8988T (cell line): ENCODE results near the gene QRFP.
"Not testable (repeated sequence)": the region's sequence is repeated elsewhere in the genome, so short reads cannot be mapped to it uniquely, and the experiment has no call there.

Experiments used
- DNase-seq: peaks from one replicate; pipeline ENCODE4 v3.0.0; 2011

QRFP gene

DNA sequence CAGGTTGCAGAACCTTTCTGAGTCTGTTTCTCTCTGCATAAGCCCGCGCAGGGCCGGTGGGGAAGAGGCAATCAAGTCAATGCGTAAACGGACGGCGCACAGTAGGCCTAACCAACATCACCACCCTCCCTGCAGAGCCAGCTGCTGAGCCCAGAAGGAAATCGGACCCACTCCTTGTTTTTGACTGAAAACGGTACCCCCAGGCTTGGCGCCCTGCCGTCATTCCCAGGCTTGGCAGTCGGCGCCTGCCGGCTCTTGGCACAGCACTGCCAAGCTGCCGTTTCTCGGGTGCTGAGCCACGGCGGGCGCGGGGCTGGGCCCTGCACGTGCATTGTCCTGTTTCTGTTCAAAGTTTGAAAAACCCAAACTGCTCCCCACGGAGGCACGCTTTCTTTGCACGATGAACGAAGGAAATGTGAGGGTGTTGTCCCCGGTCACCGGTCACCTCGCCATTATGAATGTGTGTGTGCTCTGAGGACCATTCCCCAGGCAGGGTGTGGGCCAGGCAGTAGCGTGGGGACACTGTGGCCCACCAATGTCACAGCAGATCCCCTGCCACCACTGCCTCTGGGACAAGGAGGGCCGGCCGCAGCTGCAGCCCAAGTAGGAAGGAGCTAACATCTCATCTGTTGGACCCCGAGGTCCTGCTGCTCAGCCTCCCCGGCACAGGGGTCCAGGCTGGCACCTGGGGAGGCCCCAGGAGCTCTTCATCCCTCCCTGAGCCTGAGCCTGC lies 22.4 kb upstream of the QRFP start:
- no peak for DNase-seq

DNA sequence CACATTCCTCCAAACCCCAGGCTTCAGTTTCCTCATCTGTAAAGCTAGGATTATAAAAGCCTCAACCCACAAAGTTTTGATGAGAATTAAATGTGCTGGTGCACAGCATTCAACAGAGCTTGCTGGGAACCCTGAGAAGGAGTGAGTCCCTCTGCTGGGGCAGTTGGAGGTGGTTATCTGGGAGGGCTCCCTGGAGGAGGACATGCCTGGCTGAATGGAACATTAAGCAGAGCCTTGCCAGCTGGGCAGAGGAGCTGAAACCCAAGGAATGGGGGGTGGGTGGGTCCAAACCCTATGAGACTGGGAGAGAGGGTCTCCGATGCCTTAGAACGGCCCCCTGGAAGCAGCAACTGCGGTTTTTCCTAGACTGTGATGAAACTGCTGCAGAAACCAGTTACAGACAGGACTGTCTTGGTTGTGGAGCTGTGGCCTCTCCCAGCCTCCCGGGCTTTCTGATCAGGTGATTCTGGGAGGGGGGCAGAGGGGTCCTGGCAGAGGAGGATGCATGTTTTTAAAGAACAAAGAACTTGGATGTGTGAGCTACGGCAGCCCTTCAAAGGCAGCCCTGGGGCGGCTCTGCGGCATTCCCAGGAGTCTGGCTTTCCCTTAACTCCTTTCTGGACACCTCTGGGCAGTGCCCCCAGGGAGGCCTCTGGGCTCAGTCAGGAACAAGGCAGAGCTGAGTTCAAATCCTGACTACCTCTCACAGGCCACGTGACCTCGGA lies 21.7 kb upstream of the QRFP start:
- no peak for DNase-seq

DNA sequence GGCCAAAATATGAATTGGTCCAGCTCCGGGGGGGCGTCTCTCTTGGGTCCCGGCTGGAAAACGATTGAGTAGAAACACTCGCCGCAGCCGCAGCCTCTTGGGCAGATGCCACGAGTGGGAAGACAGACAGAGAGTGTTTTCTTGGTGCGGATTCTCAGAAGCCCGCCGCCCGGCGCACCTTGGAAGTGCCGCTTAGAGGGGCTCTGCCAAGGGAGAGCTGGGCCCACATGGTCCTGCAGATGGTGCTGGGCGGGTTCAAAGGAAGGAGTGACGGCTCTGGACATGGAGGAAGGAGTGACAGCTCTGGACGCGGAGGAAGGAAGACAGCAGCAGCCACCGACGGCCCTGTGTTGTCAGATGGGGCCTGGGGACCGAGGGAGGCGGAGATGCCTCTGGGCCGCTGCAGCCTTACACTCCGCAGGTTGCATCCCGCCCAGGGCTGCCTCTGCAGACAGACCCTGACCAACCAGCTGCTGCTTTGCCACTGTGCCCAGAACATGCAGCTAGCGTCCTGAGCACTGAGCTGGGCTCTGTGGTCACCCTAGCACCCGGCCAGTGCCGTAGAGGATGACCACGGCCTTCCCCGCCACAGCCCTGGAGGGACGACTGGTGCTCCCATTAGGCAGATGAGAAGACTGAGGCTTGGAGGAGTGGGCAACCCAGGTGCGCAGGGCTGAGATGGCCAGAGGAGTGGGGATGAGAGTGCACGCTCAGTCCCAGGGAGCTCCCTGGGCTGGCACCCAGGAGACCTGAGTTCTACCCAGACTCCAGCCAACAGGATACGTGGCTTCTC lies 20.8 kb upstream of the QRFP start:
- DNase-seq, result no peak

DNA sequence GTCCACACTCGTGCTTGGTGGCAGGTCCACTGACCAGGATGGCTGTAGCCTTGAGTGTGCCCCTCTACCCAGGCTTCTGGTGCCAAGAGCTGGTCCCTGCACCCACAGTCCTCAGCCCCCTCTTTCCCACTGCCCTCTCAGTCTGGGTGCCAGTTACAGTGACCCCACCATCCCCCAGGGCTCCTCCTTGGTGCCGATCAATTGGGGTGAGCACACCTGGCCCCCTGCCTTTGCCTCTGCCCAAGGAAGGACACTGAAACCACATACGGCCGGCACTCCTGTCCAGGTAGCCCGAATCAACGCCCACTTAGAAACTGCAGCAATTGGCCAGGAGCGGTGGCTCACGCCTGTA lies 18.5 kb upstream of the QRFP start:
- DNase-seq, result no peak

DNA sequence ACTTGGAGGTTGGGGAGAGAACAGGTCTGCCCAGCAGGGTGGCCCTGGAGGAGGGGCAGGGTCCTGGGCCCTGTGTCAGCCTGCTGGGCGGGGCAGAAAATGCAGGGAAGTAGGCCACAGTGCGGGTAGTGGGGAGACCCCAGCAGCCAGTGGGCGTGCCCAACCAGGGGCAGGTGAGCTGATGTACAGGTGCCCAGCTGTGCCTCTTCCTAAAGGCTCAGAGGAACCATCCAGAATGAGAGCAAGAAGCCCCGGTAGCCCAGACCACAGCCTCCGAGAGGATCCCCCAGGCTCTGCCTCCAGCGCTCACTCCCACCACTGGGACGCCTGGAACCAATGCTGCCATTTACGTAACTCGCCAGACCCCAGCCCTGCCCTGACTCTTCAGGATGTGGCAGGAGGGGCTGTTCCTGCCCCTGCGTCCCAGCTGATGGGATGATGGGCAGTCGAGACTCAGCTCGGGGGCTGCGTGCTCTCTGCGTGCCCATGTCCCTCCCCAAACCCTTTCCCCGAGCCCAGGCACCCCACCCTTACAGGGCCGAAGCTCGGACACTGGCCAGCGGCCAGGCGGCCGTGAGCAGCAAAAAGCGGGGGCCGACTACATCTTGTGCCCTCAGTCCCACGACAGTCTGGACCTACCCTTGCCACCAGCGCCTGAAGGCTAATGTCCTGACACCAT lies 17.9 kb upstream of the QRFP start:
- DNase-seq, result no peak

DNA sequence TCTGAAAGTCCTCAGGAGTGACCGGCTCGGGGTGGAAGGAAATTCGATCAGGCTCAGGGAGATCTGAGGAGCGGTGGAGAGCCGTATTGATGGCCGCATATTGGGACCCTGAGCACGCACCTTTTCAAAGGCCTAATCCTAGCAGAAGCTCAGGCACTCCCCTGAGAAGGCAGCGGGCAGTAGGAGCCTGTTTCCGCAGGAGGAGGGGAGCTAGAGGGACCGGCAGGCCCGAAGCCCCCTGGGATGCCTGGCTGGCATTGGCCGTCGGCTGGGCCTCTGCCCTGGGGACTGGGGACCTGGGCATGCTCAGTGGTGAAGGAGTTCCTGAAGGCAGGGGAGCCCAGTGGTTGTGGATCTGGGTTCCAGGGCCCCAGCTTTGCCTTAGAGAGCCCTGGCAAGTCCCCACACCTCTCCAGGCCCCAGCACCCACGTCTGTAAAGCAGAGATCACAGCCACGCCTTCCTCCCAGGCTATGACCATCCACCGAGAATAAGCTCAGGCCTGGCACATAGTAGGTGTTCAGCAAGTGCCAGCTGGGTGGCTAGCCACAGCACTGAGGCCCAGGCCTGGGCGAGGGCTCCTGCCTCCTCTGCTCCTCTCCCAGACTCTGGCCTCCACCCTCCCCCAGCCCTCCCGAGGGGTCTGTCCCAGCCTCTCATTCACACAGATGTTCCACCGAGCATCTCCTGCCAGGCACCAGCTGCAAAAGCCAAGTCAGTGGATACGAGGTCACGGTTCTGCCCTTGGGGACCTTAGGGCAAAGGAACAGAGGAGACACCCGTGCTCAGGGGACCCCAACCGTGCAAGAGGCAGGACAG lies 17.2 kb upstream of the QRFP start:
- DNase-seq, result no peak

DNA sequence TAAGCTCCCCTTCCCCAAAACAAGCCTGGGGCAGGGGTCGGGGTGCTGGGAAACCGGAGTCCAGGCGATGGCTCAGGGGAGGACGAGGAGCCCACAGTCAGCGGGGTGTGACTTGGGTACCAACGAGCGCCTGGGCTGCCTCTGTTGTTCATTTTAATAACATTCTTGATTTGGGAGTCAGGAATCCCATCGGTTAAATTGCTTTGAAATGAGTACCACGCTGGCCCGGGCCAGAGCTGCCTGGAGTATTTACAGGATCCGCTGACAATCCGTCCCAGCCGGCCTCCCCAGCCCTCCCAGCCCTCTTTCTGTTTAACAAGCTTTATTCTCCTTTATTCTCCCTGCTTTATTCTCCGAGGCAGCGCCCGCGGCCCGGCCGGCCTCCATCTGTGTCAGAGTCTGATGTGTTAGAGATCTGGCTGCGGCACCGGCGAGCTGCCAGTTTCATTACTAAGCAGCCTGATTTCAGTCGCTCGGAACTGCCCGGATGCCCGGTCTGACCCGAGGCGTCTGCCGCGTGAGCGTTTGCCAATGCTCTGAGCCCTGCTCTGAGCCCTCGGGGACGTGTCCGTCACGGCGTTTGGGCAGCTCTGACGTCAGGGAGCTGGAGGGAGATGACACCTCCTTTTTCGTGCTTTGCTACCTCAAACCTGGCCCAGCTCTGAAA lies 16.5 kb upstream of the QRFP start:
- no peak for DNase-seq

DNA sequence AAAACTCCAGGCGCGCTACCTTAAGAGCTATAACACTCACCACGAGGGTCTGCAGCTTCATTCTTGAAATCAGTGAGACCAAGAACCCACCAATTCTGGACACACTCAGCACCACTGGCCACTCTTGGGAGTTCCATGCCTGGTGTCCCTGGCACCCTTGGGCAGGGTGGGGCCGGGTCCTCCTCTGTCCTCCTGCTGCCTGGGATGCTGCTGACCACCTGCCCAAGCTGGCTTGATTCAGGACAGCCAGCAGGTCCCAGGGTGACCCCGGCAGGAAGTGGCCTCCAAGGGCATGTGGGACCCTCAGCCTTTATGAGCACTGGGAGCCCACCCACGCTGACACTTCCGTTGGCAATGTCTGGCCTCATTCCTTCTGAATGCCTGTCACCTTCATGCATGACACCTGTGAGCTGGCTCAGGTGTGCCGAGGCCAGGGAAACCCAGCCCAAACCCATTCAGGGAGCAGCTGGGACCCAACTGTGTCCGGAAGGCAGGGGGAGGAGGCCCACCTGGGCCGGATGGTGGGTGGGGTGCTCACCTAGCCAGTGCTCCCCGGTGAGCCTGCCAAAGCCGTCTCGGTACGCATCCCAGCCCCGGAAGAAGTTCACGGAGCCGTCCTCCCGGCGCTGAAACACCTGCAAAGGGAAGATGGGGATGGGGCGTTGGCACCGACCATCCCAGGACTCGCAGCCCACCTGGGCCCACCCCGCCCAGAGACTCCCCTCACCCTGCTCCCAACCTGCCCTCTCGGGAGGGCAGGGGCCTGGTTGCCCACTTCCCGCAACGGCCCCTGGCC lies 14.8 kb upstream of the QRFP start:
- no peak for DNase-seq

DNA sequence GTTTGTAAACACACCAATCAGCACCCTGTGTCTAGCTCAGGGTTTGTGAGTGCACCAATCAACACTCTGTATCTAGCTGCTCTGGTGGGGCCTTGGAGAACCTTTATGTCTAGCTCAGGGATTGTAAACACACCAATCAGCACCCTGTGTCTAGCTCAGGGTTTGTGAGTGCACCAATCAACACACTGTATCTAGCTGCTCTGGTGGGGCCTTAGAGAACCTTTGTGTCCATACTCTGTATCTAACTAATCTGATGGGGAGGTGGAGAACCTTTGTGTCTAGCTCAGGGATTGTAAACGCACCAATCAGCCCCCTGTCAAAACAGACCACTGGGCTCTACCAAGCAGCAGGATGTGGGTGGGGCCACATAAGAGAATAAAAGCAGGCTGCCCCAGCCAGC lies 14.1 kb upstream of the QRFP start:
- not testable (repeated sequence) for DNase-seq

DNA sequence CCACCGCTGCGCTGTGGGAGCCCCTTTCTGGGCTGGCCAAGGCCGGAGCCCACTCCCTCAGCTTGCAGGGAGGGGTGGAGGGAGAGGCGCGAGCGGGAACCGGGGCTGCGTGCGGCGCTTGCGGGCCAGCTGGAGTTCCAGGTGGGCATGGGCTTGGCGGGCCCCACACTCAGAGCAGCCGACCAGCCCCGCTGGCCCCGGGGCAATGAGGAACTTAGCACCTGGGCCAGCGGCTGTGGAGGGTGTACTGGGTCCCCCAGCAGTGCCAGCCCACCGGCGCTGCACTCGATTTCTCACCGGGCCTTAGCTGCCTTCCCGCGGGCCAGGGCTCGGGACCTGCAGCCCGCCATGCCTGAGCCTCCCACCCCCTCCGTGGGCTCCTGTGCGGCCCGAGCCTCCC lies 13.4 kb upstream of the QRFP start:
- not testable (repeated sequence) for DNase-seq

DNA sequence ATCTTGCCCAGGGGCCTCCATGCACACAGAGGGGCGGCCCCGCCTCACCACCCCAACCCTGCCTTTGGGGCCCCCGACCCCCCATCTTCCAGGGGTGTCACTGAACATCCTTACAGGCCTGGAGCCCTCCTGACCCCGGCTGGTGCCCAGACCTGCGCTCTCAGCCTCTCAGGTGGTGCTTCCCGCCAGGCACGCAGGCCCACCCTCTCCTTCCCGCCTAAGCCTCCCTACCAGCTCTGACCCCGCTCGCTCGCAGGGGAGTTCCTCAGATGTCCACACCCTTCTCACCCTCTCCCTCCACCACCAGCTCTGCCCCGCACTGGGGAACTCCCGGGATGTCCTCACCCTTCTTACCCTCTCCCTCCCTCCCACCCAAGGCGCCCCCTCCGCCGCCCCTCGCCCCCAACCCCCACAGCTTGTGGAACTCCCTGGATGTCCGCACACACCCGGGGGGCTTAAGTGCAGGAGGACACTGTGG lies 12.3 kb upstream of the QRFP start:
- DNase-seq, result no peak

DNA sequence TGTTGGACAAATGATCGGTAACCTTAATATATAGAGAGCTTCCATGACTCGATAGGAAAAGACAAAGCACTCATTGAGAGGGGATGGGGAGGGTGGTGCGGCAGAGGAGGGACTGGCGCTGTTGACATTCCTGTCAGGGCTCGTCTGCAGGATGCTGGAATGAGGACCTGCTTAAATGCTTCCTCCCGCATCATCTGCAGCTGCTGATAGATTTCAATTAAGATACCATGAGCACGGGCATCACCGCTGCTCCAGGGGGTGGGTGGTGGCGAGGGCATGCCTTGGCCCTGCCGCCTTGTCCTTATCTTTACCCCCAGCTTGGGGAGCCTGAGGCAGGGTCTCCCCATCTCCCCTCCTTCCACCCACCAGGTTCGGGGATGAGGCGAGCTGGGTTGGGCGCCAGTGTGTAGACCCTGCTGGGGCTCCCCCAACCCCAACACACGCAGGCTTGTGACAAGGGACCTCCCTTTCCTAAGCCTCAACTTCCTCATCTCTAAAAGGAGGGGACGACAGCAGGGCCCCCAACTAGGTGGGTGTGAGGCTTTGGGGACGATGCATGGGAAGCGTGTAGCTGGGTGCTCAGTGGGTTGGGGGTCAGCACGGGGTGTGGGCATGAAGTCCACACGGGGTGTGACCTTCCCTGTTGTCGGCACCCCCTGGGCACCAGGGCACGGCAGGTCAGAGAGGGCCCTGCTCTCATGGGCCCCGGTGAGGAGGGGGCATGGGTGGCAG lies 11.7 kb upstream of the QRFP start:
- no peak for DNase-seq

DNA sequence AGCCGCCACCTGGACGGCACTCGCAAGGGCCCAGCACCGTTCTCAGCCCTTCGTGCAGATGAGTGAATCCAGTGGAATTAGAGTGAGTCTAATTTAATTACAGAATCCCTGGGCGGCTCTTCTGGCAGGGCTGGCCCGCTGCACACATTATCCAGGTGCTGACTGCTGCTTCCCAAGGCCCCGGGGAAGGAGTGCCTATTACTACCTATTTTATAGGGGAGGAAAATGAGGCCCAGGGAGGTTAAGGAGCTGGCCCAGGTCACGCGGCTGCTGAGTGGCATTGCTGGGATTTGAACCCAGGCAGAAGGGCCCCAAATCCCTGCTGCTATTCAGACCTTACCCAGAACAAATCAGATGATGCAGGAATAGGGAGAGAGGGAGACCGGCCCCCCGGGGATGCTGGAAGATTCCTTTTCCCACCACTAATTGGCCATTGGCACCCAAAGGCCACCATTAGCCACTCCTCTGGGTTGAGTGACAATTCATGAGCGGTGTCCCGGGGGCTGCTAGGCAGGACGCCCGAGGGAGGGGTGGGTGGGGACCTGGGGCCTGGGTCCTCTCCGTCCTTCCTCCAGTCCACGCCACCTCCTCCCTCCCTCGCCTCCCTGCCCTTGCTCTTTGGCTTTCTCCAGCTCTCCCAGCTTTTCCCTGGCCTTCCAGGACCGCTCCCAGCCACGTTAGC lies 10.3 kb upstream of the QRFP start:
- no peak for DNase-seq

DNA sequence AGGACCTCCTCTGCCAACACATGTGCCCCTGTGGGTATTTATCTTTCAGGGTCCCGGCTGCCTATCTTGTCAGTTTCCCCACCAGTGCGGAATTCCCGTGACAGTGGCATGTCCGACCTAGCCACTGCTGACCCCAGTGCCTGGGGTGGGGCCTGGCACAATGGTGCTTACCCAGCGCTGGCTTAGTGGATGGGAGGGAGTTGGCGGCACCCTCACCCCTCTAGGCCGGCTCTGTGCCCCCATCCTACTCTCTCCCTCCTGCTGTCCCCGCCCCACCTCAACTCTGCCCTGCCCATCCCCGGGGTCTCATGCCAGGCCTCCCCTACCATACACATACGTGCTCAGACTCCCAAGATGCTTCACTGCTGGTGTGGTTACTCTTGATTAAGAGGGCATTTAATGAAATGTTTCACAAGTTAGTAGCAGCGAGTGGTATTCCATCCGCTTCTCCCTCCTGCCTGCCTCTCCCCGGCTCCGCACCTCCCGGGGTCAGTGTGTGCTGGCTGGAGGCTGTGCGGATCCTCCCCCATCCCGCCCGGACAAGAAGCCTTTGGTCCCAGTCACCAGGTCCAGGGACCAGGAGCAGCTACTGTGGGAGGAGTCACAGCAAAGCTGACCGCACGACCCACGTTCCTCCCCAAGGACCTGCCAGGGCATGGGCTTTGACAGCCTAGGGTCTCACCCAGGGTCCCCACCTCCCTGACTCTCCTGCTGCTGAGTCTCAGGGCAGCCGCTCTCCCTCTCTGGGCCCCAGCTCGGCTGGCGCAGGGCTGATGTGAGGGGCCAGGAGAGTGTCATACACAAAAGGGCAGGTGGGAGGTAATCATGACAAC lies 9.5 kb upstream of the QRFP start:
- no peak for DNase-seq

DNA sequence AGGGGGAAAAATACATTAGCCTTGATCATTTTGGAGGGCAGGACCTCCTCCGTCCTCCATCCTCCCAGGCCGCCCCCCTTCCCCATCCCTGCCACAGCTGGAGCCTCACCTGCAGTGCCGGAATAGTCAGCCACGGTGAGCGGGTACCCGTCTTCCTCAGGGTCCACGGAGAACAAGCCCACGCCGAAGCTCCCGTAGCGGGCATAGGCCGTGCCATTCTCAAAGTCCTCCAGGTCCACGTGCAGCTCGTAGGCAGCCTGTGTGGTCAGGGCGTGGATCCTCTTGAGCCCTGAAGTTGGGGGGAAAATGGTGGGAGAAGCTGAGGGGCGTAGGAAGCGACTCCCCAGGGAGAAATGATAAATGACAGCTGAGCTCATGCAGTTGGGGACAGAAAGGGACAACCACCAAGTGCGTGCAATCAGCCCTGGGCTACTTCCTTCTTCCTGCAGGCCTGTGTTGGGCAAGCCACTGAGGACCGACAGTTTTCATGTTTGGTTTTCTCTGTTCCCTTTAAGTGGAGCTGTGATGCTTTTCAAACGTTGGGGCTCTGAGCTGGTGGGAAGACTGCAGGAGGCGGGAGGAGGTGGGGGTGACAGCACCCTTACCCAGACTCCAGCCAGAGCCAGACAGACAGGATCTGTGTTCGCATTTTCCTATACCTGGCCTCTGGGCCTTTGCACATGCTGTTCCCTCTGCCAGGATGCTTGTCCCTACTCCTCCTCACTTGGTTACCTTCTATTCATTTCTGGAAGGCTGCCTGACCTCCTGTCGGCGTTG lies 8.7 kb upstream of the QRFP start:
- no peak for DNase-seq

DNA sequence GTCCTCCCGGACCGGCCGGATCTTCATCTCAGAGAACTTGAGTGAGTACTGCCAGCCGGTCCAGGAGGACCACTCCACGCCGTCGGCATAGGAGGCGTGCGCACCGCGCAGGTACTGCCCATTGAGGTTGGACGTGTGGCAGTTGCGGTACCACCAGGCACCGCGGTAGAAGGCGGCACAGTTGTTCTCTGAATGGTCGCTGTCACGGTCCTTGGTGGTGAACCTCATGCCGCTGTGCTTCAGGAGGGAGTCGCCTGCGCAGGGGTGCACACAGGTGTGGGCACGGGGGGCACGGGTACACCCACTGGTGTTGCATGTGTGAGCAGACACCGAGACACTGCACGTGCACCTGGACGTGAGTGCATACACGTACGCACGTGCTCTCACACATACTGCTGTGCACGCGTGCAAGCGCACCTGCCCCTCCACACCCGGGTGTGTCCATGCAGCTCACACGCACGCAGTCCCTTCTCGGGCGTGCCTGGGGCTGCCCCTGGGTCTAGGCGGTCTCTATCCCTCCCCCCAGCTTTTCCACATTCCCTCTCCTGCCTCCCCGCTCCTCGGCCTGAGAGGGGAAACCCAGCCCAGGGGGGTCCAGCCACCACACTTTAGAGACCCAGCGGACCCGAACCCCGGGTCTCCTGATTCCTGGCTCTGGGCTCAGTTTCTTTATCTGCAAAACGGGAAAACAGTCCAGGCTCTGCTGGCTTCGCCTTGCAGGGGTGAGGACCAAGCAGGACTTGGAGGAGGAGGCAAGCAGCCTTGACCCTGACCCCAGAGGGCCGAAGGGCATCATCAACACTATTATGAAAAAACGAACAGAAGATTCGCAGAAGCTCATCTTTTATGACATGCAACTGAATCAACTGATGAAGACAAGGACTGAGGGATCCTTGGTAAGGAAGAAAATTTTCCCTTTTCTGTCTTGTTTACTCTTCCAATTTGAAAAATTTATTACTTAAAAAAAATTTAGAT lies 7.7 kb upstream of the QRFP start:
- no peak for DNase-seq
